ENCODE measurements around the gene HPSE.

HPSE gene

GRCh38 chr4:83272900-83273299 lies 61.7 kb downstream of the HPSE start:
- no peak overlapping the region for H3K9ac ChIP-seq (ENCODE audit: low read depth, low read length)
- H3K79me2 ChIP-seq (ENCODE audit: insufficient read depth, low read length) = no peaks in the 10 kb centered on the region
- DNase-seq (no peak), ATAC-seq (ENCODE audit: insufficient read depth, low read depth) (no peak)
- no peak for TF ChIP-seq EZH2 (IDR thresholded peaks at IDR 0.05; ENCODE audit: borderline replicate concordance, low read depth, low read length, severe bottlenecking)
- TF ChIP-seq, protein P1, sequence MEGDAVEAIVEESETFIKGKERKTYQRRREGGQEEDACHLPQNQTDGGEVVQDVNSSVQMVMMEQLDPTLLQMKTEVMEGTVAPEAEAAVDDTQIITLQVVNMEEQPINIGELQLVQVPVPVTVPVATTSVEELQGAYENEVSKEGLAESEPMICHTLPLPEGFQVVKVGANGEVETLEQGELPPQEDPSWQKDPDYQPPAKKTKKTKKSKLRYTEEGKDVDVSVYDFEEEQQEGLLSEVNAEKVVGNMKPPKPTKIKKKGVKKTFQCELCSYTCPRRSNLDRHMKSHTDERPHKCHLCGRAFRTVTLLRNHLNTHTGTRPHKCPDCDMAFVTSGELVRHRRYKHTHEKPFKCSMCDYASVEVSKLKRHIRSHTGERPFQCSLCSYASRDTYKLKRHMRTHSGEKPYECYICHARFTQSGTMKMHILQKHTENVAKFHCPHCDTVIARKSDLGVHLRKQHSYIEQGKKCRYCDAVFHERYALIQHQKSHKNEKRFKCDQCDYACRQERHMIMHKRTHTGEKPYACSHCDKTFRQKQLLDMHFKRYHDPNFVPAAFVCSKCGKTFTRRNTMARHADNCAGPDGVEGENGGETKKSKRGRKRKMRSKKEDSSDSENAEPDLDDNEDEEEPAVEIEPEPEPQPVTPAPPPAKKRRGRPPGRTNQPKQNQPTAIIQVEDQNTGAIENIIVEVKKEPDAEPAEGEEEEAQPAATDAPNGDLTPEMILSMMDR (IDR thresholded peaks at IDR 0.05; ENCODE audit: borderline replicate concordance, extremely low read depth, low read length, poor library complexity, severe bottlenecking) = no peak
- H3K4me3 ChIP-seq (ENCODE audit: low read depth in 1 of 2, low read length in 2 of 2) = no peak overlapping the region
- H3K4me1 ChIP-seq (ENCODE audit: insufficient read depth, low read length) = 0 out of 2 replicates have a peak, but pooled peaks cover 2% of the 10 kb centered on the region
- peaks cover 26% of the 10 kb centered on the region for H3K36me3 ChIP-seq (ENCODE audit: insufficient read depth, low read length)
- H3K4me2 ChIP-seq (ENCODE audit: insufficient read depth, low read length) = no peak overlapping the region
- H4K20me1 ChIP-seq (ENCODE audit: insufficient read depth, low read length) = no peaks in the 10 kb centered on the region
- H2AFZ ChIP-seq (ENCODE audit: low read depth, low read length) = no peak overlapping the region
- no peaks in the 10 kb centered on the region for H3K9me3 ChIP-seq (ENCODE audit: insufficient read depth, low read length, severe bottlenecking)
- H3K27ac ChIP-seq (ENCODE audit: low read length) = no peak overlapping the region
- no peaks in the 10 kb centered on the region for H3K27me3 ChIP-seq (ENCODE audit: insufficient read depth, low read length, poor library complexity)

DNA sequence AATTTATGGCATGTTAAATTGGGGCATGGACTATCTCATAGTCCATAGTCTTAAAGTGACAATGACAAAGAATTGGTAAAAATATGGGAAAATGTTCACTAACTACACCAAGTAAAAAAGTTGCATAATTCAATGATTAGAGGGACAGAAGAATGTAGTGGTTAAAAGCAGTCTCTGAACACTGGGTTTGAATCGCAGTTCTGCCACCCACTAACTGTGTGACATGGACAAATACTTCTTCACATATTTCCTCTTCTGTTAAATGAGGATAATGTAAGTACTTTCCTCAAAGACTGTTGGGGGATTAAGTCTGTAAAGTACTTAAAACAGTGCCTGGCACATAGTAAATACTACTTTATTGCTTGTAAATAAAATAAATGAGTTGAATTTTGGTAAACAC lies 65.4 kb downstream of the HPSE start:
- no peaks in the 10 kb centered on the region for H3K4me1 ChIP-seq (ENCODE audit: insufficient read depth, low read length)

DNA sequence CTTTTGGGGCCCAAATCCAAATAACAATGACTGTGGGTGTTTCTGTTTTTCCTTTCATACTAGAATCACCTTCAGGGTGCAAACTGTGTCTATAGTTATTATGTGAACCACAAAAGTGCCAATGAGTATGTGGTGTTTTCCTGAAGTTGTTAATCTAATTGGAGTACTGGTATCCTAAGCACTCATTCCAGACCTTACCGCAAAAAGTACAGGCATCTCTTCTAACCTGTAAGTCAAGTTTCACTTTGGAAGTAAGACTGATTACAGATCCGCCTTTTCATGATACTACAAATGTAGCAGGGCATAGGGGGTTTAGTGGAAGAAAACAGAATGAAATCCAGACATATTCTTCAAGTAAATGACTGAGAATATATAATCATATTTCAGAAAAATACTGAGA lies 66.2 kb downstream of the HPSE start:
- Histone ChIP-seq H3K4me3 (ENCODE audit: low read depth in 1 of 2, low read length in 2 of 2) (no peak overlapping the region), H3K27me3 (ENCODE audit: insufficient read depth, low read length, poor library complexity) (no peaks in the 10 kb centered on the region), H4K20me1 (ENCODE audit: insufficient read depth, low read length) (no peaks in the 10 kb centered on the region), H3K36me3 (ENCODE audit: insufficient read depth, low read length) (peaks cover 43% of the 10 kb centered on the region), H3K9ac (ENCODE audit: low read depth, low read length) (no peak overlapping the region), H3K4me1 (ENCODE audit: insufficient read depth, low read length) (no peaks in the 10 kb centered on the region), H3K9me3 (ENCODE audit: insufficient read depth, low read length, severe bottlenecking) (no peaks in the 10 kb centered on the region), H3K4me2 (ENCODE audit: insufficient read depth, low read length) (no peak overlapping the region), H3K79me2 (ENCODE audit: insufficient read depth, low read length) (no peaks in the 10 kb centered on the region), H2AFZ (ENCODE audit: low read depth, low read length) (no peak overlapping the region), H3K27ac (ENCODE audit: low read length) (no peak overlapping the region)
- ATAC-seq (ENCODE audit: insufficient read depth, low read depth) (no peak), DNase-seq (no peak)
- TF ChIP-seq EZH2 (IDR thresholded peaks at IDR 0.05; ENCODE audit: borderline replicate concordance, low read depth, low read length, severe bottlenecking) = no peak
- TF ChIP-seq, protein P1 (IDR thresholded peaks at IDR 0.05; ENCODE audit: borderline replicate concordance, extremely low read depth, low read length, poor library complexity, severe bottlenecking) = no peak

More for the DNA sequence above, 65.4 kb downstream of the HPSE start:
- Histone ChIP-seq H4K20me1 (ENCODE audit: insufficient read depth, low read length) (no peaks in the 10 kb centered on the region), H3K4me2 (ENCODE audit: insufficient read depth, low read length) (no peak overlapping the region), H3K27ac (ENCODE audit: low read length) (no peak overlapping the region), H3K79me2 (ENCODE audit: insufficient read depth, low read length) (no peaks in the 10 kb centered on the region), H3K36me3 (ENCODE audit: insufficient read depth, low read length) (peaks cover 39% of the 10 kb centered on the region), H3K4me3 (ENCODE audit: low read depth in 1 of 2, low read length in 2 of 2) (no peak overlapping the region), H3K9ac (ENCODE audit: low read depth, low read length) (no peak overlapping the region), H3K9me3 (ENCODE audit: insufficient read depth, low read length, severe bottlenecking) (no peaks in the 10 kb centered on the region), H3K27me3 (ENCODE audit: insufficient read depth, low read length, poor library complexity) (no peaks in the 10 kb centered on the region), H2AFZ (ENCODE audit: low read depth, low read length) (no peak overlapping the region)
- TF ChIP-seq, protein P1 (IDR thresholded peaks at IDR 0.05; ENCODE audit: borderline replicate concordance, extremely low read depth, low read length, poor library complexity, severe bottlenecking) = no peak
- no peak for TF ChIP-seq EZH2 (IDR thresholded peaks at IDR 0.05; ENCODE audit: borderline replicate concordance, low read depth, low read length, severe bottlenecking)
- ATAC-seq (ENCODE audit: insufficient read depth, low read depth) (no peak), DNase-seq (no peak)

All from DND-41 (cell line).